ENCODE measurements around the gene GFRA1. TPM values are rescaled to one million over a fixed set of nuclear protein-coding genes. Genes with fewer than 3 reads are reported as not detected.

Gene GFRA1
- total and polyA plus RNA-seq, 2 of the 8 experiments (the other 6 are each of a cell fraction or from before 2014, with no cell fraction given): 1.1 to 2.0 TPM

DNA sequence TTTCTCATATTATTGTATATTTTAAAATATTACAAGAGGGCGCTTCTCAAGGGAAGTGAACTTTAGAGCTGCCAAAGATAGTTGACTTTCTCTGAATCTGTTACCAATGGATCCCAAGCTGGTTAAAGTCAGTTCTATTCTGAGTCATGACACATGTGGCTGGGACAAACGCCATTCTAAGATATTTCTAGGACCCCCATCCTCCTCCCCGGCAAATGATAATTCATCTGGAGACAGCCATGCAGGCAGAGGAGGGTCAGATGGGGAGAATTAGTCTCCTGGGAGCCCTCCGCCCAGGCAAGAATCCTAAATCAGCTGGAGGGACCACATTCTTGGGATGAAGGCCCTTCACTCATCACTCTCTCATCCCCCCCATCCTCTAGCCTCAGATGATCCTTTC is 187.7 kb downstream of the GFRA1 start:
- Histone ChIP-seq H2AFZ (ENCODE audit: low read length) (no peak overlapping the region), H2BK20ac (ENCODE audit: low read length) (no peak overlapping the region), H3K79me1 (ENCODE audit: low read depth, low read length) (no peaks in the 10 kb centered on the region), H2BK12ac (ENCODE audit: low read depth, low read length) (no peak overlapping the region), H3K4me2 (ENCODE audit: insufficient read depth in 1 of 2, low read depth in 2 of 2, low read length in 2 of 2) (no peak overlapping the region), H2AK5ac (ENCODE audit: low read depth, low read length) (no peak overlapping the region), H3K27ac (ENCODE audit: low read depth, low read length) (no peak overlapping the region), H3K9ac (replicated peaks in 1 of 4; ENCODE audit: extremely low read depth in 1 of 4, low read depth in 3 of 4, low read length in 3 of 4) (no peak overlapping the region), H2BK5ac (ENCODE audit: low read depth, low read length) (no peak overlapping the region), H3K79me2 (ENCODE audit: control insufficient read depth in 1 of 2, insufficient read depth in 2 of 2, low read length in 2 of 2) (no peaks in the 10 kb centered on the region), H4K5ac (ENCODE audit: insufficient read length, low read depth, low read length) (no peak overlapping the region), H4K8ac (ENCODE audit: extremely low read depth, insufficient read depth, low read length) (no peak overlapping the region), H3K14ac (ENCODE audit: insufficient read length) (no peak overlapping the region), H3K4me3 (ENCODE audit: extremely low read depth in 1 of 4, insufficient read depth in 2 of 4, low read depth in 3 of 4, low read length in 4 of 4) (no peak overlapping the region), H4K20me1 (replicated peaks in 1 of 2; ENCODE audit: control insufficient read depth in 1 of 2, insufficient read depth in 2 of 2, low read length in 2 of 2) (no peaks in the 10 kb centered on the region), H3K18ac (ENCODE audit: extremely low read depth, low read length) (no peak overlapping the region), H3K9me3 (ENCODE audit: insufficient read depth in 2 of 2, low read depth in 1 of 2, low read length in 1 of 2) (no peaks in the 10 kb centered on the region), H3K27me3 (replicated peaks in 1 of 4; ENCODE audit: control insufficient read depth in 3 of 4, extremely low read depth in 1 of 4, insufficient read depth in 3 of 4, low read length in 3 of 4) (no peaks in the 10 kb centered on the region), H3K36me3 (ENCODE audit: control insufficient read depth in 2 of 4, insufficient read depth in 4 of 4, low read length in 3 of 4) (no peaks in the 10 kb centered on the region), H2BK120ac (replicated peaks; ENCODE audit: low read depth, low read length) (no peak overlapping the region), H2BK15ac (ENCODE audit: low read length) (no peak overlapping the region), H3K4ac (replicated peaks; ENCODE audit: insufficient read length, low read depth, low read length) (no peak overlapping the region), H3K23me2 (ENCODE audit: low read depth, low read length) (no peaks in the 10 kb centered on the region), H3K23ac (ENCODE audit: insufficient read length) (no peak overlapping the region), H3K4me1 (replicated peaks in 1 of 4; ENCODE audit: control insufficient read depth in 3 of 4, insufficient read depth in 4 of 4, low read length in 3 of 4) (peaks cover 0 to 3% (median 0%) of the 10 kb centered on the region in 4 experiments; a peak in 1 of 7 replicates), H3K56ac (replicated peaks; ENCODE audit: insufficient read length, low read depth, low read length) (no peak overlapping the region), H4K91ac (replicated peaks; ENCODE audit: insufficient read length, low read length) (no peak overlapping the region)
- DNase-seq (ENCODE audit: low read depth in 1 of 2, low spot score in 2 of 2): no peak
- CTCF ChIA-PET (ENCODE audit: partially characterized antibody): interaction anchor here (0.6 to 1.2 kb wide), 3 partner anchors 27 to 379 kb away, joined by 3 to 5 read pairs (median 3); no protein-coding TSS in a partner anchor
- no peak for FAIRE-seq
- POLR2A ChIA-PET (ENCODE audit: partially characterized antibody): interaction anchor here (0.8 kb wide), 1 partner anchor 40 kb away, joined by 3 read pairs; no protein-coding TSS in a partner anchor
- no peak for TF ChIP-seq RXRA (IDR thresholded peaks at IDR 0.05; ENCODE audit: insufficient read depth, low read depth, low read length)
- TF ChIP-seq SP1 (IDR thresholded peaks at IDR 0.05; ENCODE audit: low read depth, low read length): no peak
- no peak for TF ChIP-seq CTBP2 (IDR thresholded peaks at IDR 0.05; ENCODE audit: borderline replicate concordance, insufficient read depth, insufficient read length, low read length)
- no peak for TF ChIP-seq TCF12 (IDR thresholded peaks at IDR 0.05; ENCODE audit: low read depth, low read length)
- TF ChIP-seq RFX5 (IDR thresholded peaks at IDR 0.05; ENCODE audit: borderline replicate concordance, low read depth, low read length): no peak
- TF ChIP-seq HDAC6 (IDR thresholded peaks at IDR 0.05; ENCODE audit: low read depth, low read length): no peak
- TF ChIP-seq, protein P1, sequence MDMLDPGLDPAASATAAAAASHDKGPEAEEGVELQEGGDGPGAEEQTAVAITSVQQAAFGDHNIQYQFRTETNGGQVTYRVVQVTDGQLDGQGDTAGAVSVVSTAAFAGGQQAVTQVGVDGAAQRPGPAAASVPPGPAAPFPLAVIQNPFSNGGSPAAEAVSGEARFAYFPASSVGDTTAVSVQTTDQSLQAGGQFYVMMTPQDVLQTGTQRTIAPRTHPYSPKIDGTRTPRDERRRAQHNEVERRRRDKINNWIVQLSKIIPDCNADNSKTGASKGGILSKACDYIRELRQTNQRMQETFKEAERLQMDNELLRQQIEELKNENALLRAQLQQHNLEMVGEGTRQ (IDR thresholded peaks at IDR 0.05; ENCODE audit: low read length): no peak
- 92% methylated on average over 4 of the region's 4 CpGs; no CpG with 5 or more reads in 1 of the 2 experiments for WGBS, 2 experiments (ENCODE audit: extremely low coverage in 1 of 2, insufficient coverage in 1 of 2, insufficient read length in 1 of 2, insufficient replicate concordance in 2 of 2, low coverage in 1 of 2, low lambda C conversion rate in 2 of 2, missing lambda C conversion rate in 1 of 2)
